LNCAP (cell line): ENCODE results near the gene SHH.

Experiments
- CTCF ChIP-seq: fragments of 450-650 bp; IDR thresholded peaks from 2 replicates; pipeline ENCODE4 v1.5.1; 2017; ENCODE audit warnings: mild to moderate bottlenecking

Gene SHH

DNA sequence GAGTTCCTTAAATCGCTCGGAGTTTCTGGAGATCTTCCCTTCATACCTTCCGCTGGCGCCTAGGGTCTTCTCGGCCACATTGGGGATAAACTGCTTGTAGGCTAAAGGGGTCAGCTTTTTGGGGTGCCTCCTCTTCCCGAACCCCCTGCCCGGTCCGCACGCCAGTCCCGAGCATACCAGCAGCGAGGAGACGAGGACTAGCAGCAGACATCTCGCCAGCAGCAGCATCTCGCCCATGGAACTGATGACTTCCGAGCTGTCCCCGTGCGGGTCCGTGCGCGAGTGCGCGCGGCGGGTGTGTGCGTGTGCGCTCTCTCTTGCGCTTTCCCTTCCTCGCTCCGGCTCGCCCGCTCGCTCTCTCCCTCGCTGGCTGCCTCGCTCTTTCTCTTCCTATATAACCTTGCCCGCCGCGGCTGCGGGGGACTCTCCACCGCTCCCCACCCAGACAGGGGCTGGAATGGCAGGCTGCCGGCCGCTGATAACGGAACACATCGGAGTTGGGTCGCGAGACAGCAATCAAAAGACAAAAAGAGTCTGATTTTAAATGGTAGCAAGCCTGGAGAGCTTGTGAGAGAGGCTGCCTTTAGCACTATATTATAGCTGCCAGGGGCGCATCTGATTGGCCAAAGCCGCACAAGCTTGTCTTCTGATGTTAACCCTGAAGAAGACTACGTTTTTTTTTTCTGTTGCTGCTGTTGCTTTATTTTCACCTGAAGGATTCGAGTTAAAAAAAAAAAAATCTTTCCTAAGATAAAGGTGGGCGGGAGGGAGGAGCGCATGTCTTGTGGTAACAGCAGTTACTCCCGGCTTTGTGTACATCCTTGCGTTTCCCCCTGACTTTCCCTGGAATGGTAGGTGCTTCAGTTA lies at the start of gene SHH:
Gene SHH, minus strand, starts transcription at position 569 of the 867 bp plus-strand sequence. Its CDS starts 341 bp downstream, at position 228.
- TF ChIP-seq CTCF = no peak

GRCh38 chr7:155861480-155861868 lies 49.2 kb upstream of the SHH start:
- no peak for TF ChIP-seq CTCF

DNA sequence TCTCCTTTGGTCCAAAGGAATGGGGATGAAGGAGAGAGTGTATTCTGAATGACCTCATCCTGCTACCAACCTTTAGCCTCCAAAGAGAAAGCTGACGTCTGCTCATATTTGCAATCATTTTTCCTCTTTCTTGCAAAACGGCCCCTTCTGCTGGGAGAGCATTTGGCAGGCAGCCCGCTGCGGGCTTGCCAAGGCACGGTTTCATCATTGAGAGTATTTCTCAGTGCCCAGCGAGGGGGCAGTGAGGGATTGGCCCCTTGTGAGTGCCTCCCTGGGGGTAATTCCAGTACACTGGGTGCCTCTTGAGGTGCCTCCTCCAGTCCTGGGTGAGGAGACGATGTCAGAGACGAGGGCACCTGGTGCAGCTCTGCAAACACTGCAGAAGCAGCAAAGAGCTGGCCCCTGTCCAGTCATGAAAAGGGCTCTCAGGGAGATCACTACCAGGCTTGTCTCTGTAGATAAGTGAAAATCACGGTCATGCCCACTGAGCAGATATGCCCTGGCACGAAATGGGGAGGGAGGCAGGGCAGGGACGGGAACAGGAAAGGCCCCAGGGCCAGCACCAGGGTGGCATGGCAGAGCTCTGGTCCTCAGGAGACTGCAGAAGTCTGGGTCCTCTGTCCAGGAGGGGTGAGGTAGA lies 48.7 kb upstream of the SHH start:
- TF ChIP-seq CTCF = no peak

DNA sequence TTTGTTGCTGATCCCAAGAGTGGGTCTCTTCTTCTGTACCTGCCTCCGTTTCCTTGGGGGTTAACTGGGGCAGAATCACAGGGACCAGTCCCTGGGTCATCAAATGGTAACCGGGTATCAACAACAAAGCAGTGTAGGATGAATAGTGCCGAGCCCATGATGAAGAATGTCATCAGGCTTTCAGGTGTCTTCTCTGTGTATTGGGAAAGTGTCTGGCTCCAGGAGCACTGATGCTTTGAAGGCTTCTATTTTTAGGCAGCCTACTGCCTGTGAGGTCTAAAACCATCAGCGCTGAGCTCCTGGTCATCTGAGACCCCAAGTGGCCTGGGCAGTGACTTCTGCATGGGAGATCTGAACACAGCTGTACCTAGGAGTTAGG lies 48.2 kb upstream of the SHH start:
- TF ChIP-seq CTCF = no peak

DNA sequence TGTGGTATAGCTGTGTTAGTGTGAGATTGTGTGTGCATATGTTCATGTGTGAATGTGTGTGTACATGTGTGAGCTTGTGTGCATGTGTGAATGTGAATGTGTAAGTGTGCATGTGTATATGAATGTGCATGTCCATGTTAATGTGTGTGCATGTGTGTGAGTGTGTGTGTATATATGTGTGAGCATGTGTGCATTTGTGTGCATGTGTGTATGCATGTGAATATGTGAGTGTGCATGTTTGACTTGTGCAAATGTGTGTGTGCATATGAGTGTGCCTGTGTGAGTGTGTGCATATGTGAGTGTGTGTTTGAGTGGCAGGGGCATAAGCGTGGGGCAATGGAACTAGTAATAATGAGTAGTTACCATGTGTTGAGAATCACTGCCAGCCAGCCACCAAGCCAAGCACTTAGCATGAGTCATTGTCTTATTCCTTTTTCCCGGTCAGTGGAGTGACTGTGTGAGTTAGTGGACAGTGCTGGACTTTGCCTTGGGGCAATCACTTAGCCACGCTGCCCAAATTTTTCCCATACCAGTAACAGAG lies 46.3 kb upstream of the SHH start:
- no peak for TF ChIP-seq CTCF

- TF ChIP-seq CTCF = no peak
These were observed 44.9 kb upstream of the SHH start for GRCh38 chr7:155857141-155857540.

DNA sequence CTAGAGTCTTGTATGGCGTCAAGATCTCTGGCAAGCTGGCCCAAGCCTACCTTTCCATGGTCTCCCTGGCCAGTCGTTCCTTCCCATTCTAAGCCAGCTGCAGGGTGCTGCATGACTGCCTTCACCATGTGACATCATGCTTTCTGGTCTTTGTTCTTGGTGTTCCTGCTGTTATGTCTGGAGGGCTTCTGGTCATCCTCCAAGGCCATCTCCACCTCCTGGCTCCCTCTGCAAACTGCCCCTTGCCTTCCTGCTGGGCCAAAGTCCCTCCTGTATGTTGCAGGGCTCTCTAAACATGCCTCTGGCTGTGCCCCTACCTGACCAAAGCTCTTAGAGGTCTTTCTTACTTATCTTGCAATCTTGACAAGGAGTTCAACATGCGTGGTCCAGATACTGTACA lies 44.4 kb upstream of the SHH start:
- no peak for TF ChIP-seq CTCF
